HG03354 (cell line): ENCODE results near the gene TAOK2.
A peak's percentile ranks its signal among the peaks of the same experiment; 100 is the strongest.

Source experiments
- ATAC-seq: cut with Tn5 transposase; IDR thresholded peaks from one replicate; pipeline ENCODE4 v1.9.1; 2021; ENCODE audit warnings: mild to moderate bottlenecking; ENCODE audit not compliant: unreplicated experiment, poor library complexity, severe bottlenecking

TAOK2 gene

GRCh38 chr16:29986231-29986630 is 12.6 kb downstream of the TAOK2 start:
- ATAC-seq: no peak

- no peak for ATAC-seq
Measured at GRCh38 chr16:29986931-29987330, 13.3 kb downstream of the TAOK2 start.

DNA sequence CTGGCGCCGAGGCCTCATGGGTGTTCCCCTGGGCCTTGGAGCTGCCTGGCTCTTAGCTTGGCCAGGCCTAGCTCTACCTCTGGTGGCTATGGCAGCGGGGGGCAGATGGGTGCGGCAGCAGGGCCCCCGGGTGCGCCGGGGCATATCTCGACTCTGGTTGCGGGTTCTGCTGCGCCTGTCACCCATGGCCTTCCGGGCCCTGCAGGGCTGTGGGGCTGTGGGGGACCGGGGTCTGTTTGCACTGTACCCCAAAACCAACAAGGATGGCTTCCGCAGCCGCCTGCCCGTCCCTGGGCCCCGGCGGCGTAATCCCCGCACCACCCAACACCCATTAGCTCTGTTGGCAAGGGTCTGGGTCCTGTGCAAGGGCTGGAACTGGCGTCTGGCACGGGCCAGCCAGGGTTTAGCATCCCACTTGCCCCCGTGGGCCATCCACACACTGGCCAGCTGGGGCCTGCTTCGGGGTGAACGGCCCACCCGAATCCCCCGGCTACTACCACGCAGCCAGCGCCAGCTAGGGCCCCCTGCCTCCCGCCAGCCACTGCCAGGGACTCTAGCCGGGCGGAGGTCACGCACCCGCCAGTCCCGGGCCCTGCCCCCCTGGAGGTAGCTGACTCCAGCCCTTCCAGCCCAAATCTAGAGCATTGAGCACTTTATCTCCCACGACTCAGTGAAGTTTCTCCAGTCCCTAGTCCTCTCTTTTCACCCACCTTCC is 13.9 kb downstream of the TAOK2 start:
- no peak for ATAC-seq

- ATAC-seq: no peak
Measured at GRCh38 chr16:29988346-29989075, 14.8 kb downstream of the TAOK2 start.

DNA sequence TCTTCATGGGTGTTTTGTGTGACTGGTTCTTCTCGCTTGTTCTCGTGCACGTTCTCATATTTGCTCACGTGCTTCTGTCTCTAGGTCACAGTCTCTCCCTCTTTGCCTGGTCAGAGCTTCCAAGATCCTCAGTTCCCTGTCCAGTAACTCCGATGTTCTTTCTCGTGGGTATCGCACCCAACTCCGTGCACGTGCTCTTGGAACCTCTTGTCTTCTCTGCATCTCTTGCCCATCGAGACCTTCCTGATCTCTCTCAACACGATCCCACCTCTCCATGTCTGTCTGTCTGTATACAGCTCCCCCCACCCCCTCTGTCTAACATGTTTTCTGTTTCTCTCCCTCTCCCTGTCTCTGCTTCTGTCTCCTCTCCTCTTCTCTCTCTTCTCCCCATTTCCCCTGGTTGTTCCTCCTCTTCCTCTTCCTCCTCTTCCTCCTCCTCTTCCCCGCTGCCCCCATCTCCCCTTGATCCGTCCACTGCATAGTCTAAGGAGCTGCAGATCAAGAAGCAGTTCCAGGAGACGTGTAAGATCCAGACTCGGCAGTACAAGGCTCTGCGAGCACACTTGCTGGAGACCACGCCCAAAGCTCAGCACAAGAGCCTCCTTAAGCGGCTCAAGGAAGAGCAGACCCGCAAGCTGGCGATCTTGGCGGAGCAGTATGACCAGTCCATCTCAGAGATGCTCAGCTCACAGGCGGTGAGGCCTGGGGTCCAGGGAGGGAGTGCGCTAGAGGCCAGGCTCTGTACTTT is 15.6 kb downstream of the TAOK2 start:
- ATAC-seq: no peak

GRCh38 chr16:29990034-29990433 is 16.4 kb downstream of the TAOK2 start:
- ATAC-seq: no peak

GRCh38 chr16:29990883-29991570 is 17.4 kb downstream of the TAOK2 start:
- no peak for ATAC-seq

GRCh38 chr16:29991571-29991904 is 17.9 kb downstream of the TAOK2 start:
- no peak for ATAC-seq

GRCh38 chr16:29992344-29992967 is 18.8 kb downstream of the TAOK2 start:
- ATAC-seq: no peak

DNA sequence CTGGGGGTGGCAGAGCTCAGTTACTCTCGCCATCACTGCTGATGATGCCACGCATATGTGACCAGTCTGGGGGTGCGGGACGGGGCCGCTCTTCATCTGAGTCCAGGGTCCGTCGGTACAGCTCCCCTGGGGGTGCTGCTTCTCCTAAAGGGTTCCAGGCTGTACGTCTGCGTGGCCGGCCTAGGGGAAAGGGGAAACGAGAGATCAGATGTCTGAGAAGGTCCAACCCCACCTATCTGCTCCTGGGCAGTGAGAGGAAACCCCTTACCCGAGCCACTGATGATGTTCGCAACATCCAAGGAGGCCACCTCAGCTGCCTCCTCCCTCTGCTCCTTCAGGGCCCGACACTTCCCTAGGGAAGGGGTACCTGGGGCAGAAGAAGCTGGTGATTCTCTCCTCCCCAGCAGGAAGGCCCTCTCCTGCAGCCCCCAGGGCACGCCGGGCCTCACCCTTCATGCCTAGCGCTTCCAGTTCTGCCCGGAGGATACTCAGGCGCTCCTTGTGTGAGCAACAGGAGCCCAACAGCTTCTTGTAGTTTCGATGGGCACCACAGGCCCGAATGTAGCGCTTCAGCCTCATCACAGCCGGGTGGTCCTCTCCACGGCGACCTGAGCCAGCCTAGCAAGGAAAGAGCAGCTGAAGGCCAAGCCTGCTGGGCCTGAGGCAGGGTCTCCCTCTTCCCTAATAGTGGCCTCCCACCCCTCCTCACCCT is 19.7 kb downstream of the TAOK2 start:
- no peak for ATAC-seq

DNA sequence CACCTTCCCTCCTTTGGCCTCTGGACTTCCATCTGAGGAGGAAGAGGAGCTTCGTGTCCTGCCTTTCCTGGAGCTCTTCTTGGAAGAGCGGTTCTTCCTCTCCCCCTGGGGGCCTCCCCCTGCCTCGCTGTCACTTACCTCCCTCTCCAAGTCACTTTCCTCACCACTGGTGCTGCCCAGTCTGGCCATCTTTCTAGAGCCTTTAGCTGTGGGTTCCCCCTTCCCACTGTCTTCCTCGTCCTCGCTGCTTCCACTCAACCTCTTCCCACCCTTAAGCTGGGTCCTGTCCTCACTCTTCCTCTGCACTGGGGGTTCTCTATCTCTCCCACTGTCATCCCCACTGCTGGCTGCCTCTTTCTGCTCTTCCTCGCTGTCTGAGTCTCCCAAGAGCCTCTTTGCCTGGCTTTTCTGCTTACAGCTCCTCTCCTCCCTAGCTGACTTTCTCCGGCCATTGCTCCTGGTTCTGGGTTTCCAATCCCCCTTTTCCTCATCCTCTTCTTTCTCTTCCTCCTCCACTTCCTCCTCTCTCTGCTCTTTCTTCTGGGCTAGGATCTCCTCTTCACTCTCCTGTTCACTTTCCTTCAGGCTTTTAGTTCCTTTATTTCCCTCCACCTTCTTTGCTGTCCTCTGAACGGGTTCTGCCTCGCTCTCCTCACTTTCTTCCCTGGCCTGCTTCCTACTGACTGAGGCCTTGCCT is 20.4 kb downstream of the TAOK2 start:
- no peak for ATAC-seq

DNA sequence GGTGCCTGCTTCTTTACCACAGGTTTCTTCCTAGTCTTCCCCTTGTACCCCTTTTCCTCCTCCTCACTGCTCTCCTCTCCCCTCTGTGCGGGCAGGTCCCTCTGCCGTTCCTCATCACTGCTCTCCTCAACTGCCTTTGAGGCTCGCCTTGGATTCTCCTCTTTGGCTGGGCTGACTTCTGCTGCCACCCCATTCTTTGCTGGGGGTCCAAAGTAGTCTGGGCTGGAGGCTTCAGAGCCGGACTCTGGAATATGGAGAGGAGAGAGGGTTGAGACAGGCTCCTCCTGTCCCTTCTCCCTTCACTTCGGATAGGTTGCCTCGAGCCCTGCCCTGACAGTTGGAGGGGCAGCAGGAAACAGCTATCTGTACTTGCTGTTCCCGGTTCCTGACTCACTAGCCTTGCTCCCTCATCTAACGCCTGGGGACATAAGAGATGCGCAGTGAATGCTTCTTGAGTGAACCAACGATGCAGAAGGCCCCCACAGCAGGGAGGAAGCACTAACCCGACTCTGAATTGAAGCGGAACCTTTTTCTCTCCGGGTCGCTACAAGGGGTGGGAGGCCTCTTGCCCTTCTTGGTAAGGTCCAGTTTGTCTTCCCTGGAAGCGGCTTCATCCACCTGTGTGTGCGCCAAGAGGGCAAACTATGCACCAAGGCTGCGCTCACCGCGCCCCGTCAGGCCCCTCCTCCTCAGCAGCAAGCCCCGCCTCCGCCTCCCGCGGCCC is 21.1 kb downstream of the TAOK2 start:
- ATAC-seq: peak; percentile 48

DNA sequence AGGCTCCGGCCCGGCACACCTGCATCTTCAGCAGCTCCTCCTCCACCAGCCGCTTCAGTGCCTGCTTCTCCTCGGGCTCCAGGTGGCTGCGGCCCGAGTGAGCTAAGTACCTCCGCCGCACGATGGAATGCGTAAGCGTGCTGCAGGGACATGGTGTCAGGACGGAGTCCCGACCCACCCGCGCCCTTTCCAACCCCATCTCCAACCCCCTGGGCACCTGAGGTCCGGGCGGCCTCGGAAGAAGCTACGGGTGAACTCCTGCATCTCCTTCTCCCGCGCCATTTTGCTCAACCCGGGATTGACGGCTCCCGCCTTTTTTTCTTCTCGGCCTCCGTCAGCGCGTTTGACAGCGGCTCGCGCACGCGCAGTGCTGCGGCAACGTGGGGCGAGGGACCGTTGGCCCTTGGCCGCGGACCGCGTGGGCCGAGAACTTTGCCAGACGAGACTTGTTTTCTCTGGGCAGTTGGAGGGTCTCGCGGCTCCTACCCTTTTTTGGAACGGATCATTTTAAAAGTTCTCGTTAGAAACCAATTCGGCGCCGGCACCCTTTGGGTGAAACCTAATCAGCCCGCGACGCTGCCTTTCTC is 21.7 kb downstream of the TAOK2 start, which contains the start of gene HIRIP3:
TSS of gene HIRIP3 (minus strand) at position 294 of the 587 bp plus-strand sequence. CDS start at position 282, 12 bp downstream.
- peak; percentile 52 for ATAC-seq

- ATAC-seq: peak; percentile 90
Measured at GRCh38 chr16:29995911-29996765, 22.5 kb downstream of the TAOK2 start, which contains the start of gene INO80E. Gene INO80E (plus strand): TSS chr16:29996241. CDS start chr16:29996311, 70 bp downstream.

DNA sequence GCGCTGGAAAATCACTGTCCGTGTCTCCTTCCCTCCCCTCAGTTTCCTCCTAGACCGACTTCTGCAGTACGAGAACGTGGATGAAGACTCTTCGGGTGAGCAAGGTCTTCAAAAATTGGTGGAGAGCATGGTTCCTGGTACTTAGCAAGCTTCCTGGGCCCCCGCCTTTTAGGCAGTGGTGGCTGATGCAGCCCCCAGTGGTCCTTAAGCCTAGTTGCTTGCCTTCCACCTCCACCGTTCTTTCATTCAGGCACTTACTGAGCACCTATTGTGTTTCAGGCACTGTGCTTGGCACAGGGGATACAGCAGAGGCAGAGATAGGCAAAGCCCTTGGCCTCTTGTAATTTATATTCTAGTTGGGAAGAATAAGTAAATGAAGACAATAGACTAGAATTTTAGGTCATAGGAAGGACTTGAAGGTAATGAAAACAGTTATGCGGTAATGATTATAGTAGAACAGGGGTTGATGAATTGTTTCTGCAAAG is 23.1 kb downstream of the TAOK2 start:
- no peak for ATAC-seq

- no peak for ATAC-seq
Measured at GRCh38 chr16:29999605-30000004, 25.9 kb downstream of the TAOK2 start.
